ENCODE measurements around the gene FAM3D. TPM values are rescaled to one million over a fixed set of nuclear protein-coding genes. Genes with fewer than 3 reads are reported as not detected.

FAM3D gene
- total and polyA plus RNA-seq, 2 of the 8 experiments (the other 6 are each of a cell fraction or from before 2014, with no cell fraction given): not detected

DNA sequence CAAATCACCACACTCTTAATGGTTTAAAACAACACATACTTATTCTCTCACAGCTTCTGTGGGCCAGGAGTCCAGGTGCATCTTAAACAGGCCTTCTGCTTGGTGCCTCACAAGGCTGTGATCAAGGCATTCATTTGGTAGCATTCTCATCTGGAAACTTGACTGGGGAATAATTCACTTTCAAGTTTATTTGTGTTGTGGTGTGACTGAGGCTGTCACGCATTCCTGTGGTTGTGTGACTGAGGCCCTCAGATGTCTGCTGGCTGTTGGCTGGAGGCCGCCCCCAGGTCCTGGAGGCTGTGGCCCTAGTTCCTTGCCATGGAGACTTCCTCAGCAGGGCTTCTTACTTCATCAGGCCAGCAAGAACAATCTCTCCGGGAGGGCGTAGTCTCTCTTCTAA is 16.9 kb upstream of the FAM3D start:
- H3K18ac ChIP-seq (ENCODE audit: extremely low read depth, low read length): no peak overlapping the region
- H4K91ac ChIP-seq (replicated peaks; ENCODE audit: insufficient read length, low read length): no peak overlapping the region
- no peak overlapping the region for H2AK5ac ChIP-seq (ENCODE audit: low read depth, low read length)
- no peak overlapping the region for H3K4me2 ChIP-seq (ENCODE audit: insufficient read depth in 1 of 2, low read depth in 2 of 2, low read length in 2 of 2)
- FAIRE-seq (no peak), DNase-seq (ENCODE audit: low read depth in 1 of 2, low spot score in 2 of 2) (no peak)
- no peak overlapping the region for H3K4me3 ChIP-seq (ENCODE audit: extremely low read depth in 1 of 4, insufficient read depth in 2 of 4, low read depth in 3 of 4, low read length in 4 of 4)
- ChIA-PET CTCF (ENCODE audit: partially characterized antibody) (no interaction called here), POLR2A (ENCODE audit: partially characterized antibody) (no interaction called here)
- no peaks in the 10 kb centered on the region for H4K20me1 ChIP-seq (replicated peaks in 1 of 2; ENCODE audit: control insufficient read depth in 1 of 2, insufficient read depth in 2 of 2, low read length in 2 of 2)
- no peaks in the 10 kb centered on the region for H3K36me3 ChIP-seq (ENCODE audit: control insufficient read depth in 2 of 4, insufficient read depth in 4 of 4, low read length in 3 of 4)
- H3K27me3 ChIP-seq (replicated peaks in 1 of 4; ENCODE audit: control insufficient read depth in 3 of 4, extremely low read depth in 1 of 4, insufficient read depth in 3 of 4, low read length in 3 of 4): no peaks in the 10 kb centered on the region
- H3K9me3 ChIP-seq (ENCODE audit: insufficient read depth in 2 of 2, low read depth in 1 of 2, low read length in 1 of 2): peaks cover 0 to 15% of the 10 kb centered on the region in 2 experiments; a peak in 3 of 4 replicates
- H2BK120ac ChIP-seq (replicated peaks; ENCODE audit: low read depth, low read length): no peak overlapping the region
- no peak overlapping the region for H3K14ac ChIP-seq (ENCODE audit: insufficient read length)
- no peak overlapping the region for H3K23ac ChIP-seq (ENCODE audit: insufficient read length)
- no peaks in the 10 kb centered on the region for H3K79me2 ChIP-seq (ENCODE audit: control insufficient read depth in 1 of 2, insufficient read depth in 2 of 2, low read length in 2 of 2)
- no peak overlapping the region for H2BK20ac ChIP-seq (ENCODE audit: low read length)
- no peak overlapping the region for H2BK5ac ChIP-seq (ENCODE audit: low read depth, low read length)
- no peak overlapping the region for H3K4ac ChIP-seq (replicated peaks; ENCODE audit: insufficient read length, low read depth, low read length)
- no peak overlapping the region for H2AFZ ChIP-seq (ENCODE audit: low read length)
- H2BK15ac ChIP-seq (ENCODE audit: low read length): no peak overlapping the region
- no peak overlapping the region for H3K56ac ChIP-seq (replicated peaks; ENCODE audit: insufficient read length, low read depth, low read length)
- H4K8ac ChIP-seq (ENCODE audit: extremely low read depth, insufficient read depth, low read length): no peak overlapping the region
- H3K79me1 ChIP-seq (ENCODE audit: low read depth, low read length): no peaks in the 10 kb centered on the region
- no peak overlapping the region for H3K9ac ChIP-seq (replicated peaks in 1 of 4; ENCODE audit: extremely low read depth in 1 of 4, low read depth in 3 of 4, low read length in 3 of 4)
- no peak overlapping the region for H3K27ac ChIP-seq (ENCODE audit: low read depth, low read length)
- no peaks in the 10 kb centered on the region for H3K23me2 ChIP-seq (ENCODE audit: low read depth, low read length)
- no peaks in the 10 kb centered on the region; a peak in 1 of 7 replicates for H3K4me1 ChIP-seq (replicated peaks in 1 of 4; ENCODE audit: control insufficient read depth in 3 of 4, insufficient read depth in 4 of 4, low read length in 3 of 4)
- no peak overlapping the region for H4K5ac ChIP-seq (ENCODE audit: insufficient read length, low read depth, low read length)
- H2BK12ac ChIP-seq (ENCODE audit: low read depth, low read length): no peak overlapping the region
- WGBS, 2 experiments (ENCODE audit: extremely low coverage in 1 of 2, insufficient coverage in 1 of 2, insufficient read length in 1 of 2, insufficient replicate concordance in 2 of 2, low coverage in 1 of 2, low lambda C conversion rate in 2 of 2, missing lambda C conversion rate in 1 of 2): 69% methylated on average over 4 of the region's 4 CpGs; no CpG with 5 or more reads in 1 of the 2 experiments
- no peak for TF ChIP-seq BRCA1 (IDR thresholded peaks at IDR 0.05; ENCODE audit: low read depth, low read length)
